HG03135 (cell line): Measurements from ENCODE around the gene AGXT2.
"Not testable (repeated sequence)": the region's sequence is repeated elsewhere in the genome, so short reads cannot be mapped to it uniquely, and the experiment has no call there.

Source experiments
- ATAC-seq: cut with Tn5 transposase; IDR thresholded peaks from one replicate; pipeline ENCODE4 v1.9.1; 2021; ENCODE audit warnings: mild to moderate bottlenecking, moderate library complexity; ENCODE audit not compliant: unreplicated experiment

The AGXT2 gene

GRCh38 chr5:35056686-35057085 is 8.9 kb upstream of the AGXT2 start:
- ATAC-seq, result no peak

- ATAC-seq, result no peak
Observed at GRCh38 chr5:35052838-35053237, 5.1 kb upstream of the AGXT2 start.

- no peak for ATAC-seq
Observed at GRCh38 chr5:35050541-35051126, 2.9 kb upstream of the AGXT2 start.

GRCh38 chr5:35048910-35049309 is 1.2 kb upstream of the AGXT2 start:
- ATAC-seq, result no peak

- ATAC-seq, result no peak
Observed at GRCh38 chr5:35046774-35047173, 975 bp downstream of the AGXT2 start.

GRCh38 chr5:35045280-35045679 is 2.5 kb downstream of the AGXT2 start:
- no peak for ATAC-seq

GRCh38 chr5:35044649-35045048 is 3.1 kb downstream of the AGXT2 start:
- no peak for ATAC-seq

GRCh38 chr5:35042781-35043180 is 5.0 kb downstream of the AGXT2 start:
- ATAC-seq, result no peak

- ATAC-seq, result no peak
Observed at GRCh38 chr5:35041261-35041660, 6.5 kb downstream of the AGXT2 start.

GRCh38 chr5:35038891-35039290 is 8.9 kb downstream of the AGXT2 start:
- no peak for ATAC-seq

- no peak for ATAC-seq
Observed at GRCh38 chr5:35036536-35036935, 11.2 kb downstream of the AGXT2 start.

- ATAC-seq, result not testable (repeated sequence)
Observed at GRCh38 chr5:35035929-35036328, 11.8 kb downstream of the AGXT2 start.

GRCh38 chr5:35035271-35035670 is 12.5 kb downstream of the AGXT2 start:
- ATAC-seq, result no peak

- no peak for ATAC-seq
Observed at GRCh38 chr5:35032356-35032755, 15.4 kb downstream of the AGXT2 start.

- ATAC-seq, result no peak
Observed at GRCh38 chr5:35031276-35031675, 16.5 kb downstream of the AGXT2 start.

- no peak for ATAC-seq
Observed at GRCh38 chr5:35030426-35031100, 17.2 kb downstream of the AGXT2 start.

GRCh38 chr5:35029333-35029732 is 18.4 kb downstream of the AGXT2 start:
- ATAC-seq, result no peak

GRCh38 chr5:35026941-35027340 is 20.8 kb downstream of the AGXT2 start:
- ATAC-seq, result no peak

GRCh38 chr5:35026280-35026840 is 21.4 kb downstream of the AGXT2 start:
- no peak for ATAC-seq

GRCh38 chr5:35024911-35025510 is 22.7 kb downstream of the AGXT2 start:
- ATAC-seq, result no peak

- no peak for ATAC-seq
Observed at GRCh38 chr5:35023391-35024178, 24.2 kb downstream of the AGXT2 start.
